Osteocyte (in vitro differentiated cells): ENCODE results near the gene USP5. TPM values are rescaled to one million over a fixed set of nuclear protein-coding genes. Genes with fewer than 3 reads are reported as not detected.

Experiments
- DNase-seq: peaks from one replicate; pipeline ENCODE4 v3.0.0; 2021; ENCODE audit warnings: mixed read lengths; ENCODE audit not compliant: unreplicated experiment; ENCODE audit errors: extremely low spot score
- H3K27ac Mint-ChIP-seq: one replicate; pipeline ENCODE4 v1.8.0; 2021; ENCODE audit warnings: mild to moderate bottlenecking, mixed read lengths; ENCODE audit not compliant: unreplicated experiment
- H3K27me3 Mint-ChIP-seq: one replicate; pipeline ENCODE4 v1.8.0; 2021; ENCODE audit warnings: mixed read lengths; ENCODE audit not compliant: unreplicated experiment
- H3K36me3 Mint-ChIP-seq: one replicate; pipeline ENCODE4 v1.8.0; 2021; ENCODE audit warnings: mixed read lengths; ENCODE audit not compliant: unreplicated experiment
- H3K4me1 Mint-ChIP-seq: one replicate; pipeline ENCODE4 v1.8.0; 2021; ENCODE audit warnings: mixed read lengths; ENCODE audit not compliant: unreplicated experiment
- H3K4me3 Mint-ChIP-seq: one replicate; pipeline ENCODE4 v1.8.0; 2021; ENCODE audit warnings: mild to moderate bottlenecking, moderate library complexity, mixed read lengths; ENCODE audit not compliant: unreplicated experiment
- H3K9me3 Mint-ChIP-seq: one replicate; pipeline ENCODE4 v1.8.0; 2021; ENCODE audit warnings: mixed read lengths; ENCODE audit not compliant: unreplicated experiment
- CTCF ChIP-seq: fragments of 200-600 bp; sonication (generic); IDR thresholded peaks from 2 replicates; pipeline ENCODE4 v1.5.0; 2021; ENCODE audit warnings: antibody characterized with exemption, mild to moderate bottlenecking, moderate library complexity
- total RNA-seq: library from RNA; stranded (reverse); gene quantifications from 2 replicates; pipeline ENCODE4 v1.2.1, GENCODE V29; 2021

The USP5 gene
- total RNA-seq, 1 donor from 2014 or later = 114 TPM

GRCh38 chr12:6851153-6851920 lies 613 bp upstream of the USP5 start, which contains the start of gene CDCA3:
TSS of gene CDCA3 (minus strand) at chr12:6851286. CDS start at chr12:6850952, 334 bp downstream.
- H3K36me3 Mint-ChIP-seq = peaks cover 17% of the 10 kb centered on the region
- no peaks in the 10 kb centered on the region for H3K27me3 Mint-ChIP-seq
- no peaks in the 10 kb centered on the region for H3K9me3 Mint-ChIP-seq
- H3K27ac Mint-ChIP-seq = peak within 1 kb of the TSS; percentile 99
- TF ChIP-seq CTCF = no peak
- peak within 1 kb of the TSS; percentile 97 for H3K4me3 Mint-ChIP-seq
- peak; percentile 96 for DNase-seq
- H3K4me1 Mint-ChIP-seq = peaks cover 34% of the 10 kb centered on the region

GRCh38 chr12:6852651-6853354 lies 853 bp downstream of the USP5 start:
- Mint-ChIP-seq H3K36me3 (peaks cover 14% of the 10 kb centered on the region), H3K27ac (peak overlapping the region; percentile 99), H3K4me3 (peak overlapping the region; percentile 97), H3K27me3 (no peaks in the 10 kb centered on the region), H3K4me1 (peaks cover 34% of the 10 kb centered on the region), H3K9me3 (no peaks in the 10 kb centered on the region)
- no peak for DNase-seq
- no peak for TF ChIP-seq CTCF

- DNase-seq = no peak
- Mint-ChIP-seq H3K4me1 (peaks cover 34% of the 10 kb centered on the region), H3K36me3 (peaks cover 20% of the 10 kb centered on the region), H3K4me3 (peak overlapping the region; percentile 97), H3K27ac (peak overlapping the region; percentile 99), H3K9me3 (no peaks in the 10 kb centered on the region), H3K27me3 (no peaks in the 10 kb centered on the region)
- TF ChIP-seq CTCF = no peak
Measured at GRCh38 chr12:6853626-6854025, 1.7 kb downstream of the USP5 start.

GRCh38 chr12:6854036-6854435 lies 2.1 kb downstream of the USP5 start:
- Mint-ChIP-seq H3K4me1 (peaks cover 34% of the 10 kb centered on the region), H3K27me3 (no peaks in the 10 kb centered on the region), H3K9me3 (no peaks in the 10 kb centered on the region), H3K4me3 (peak overlapping the region; percentile 97), H3K27ac (peak overlapping the region; percentile 99), H3K36me3 (peaks cover 20% of the 10 kb centered on the region)
- no peak for TF ChIP-seq CTCF
- no peak for DNase-seq

- Mint-ChIP-seq H3K27ac (no peak overlapping the region), H3K9me3 (no peaks in the 10 kb centered on the region), H3K4me1 (peaks cover 26% of the 10 kb centered on the region), H3K4me3 (no peak overlapping the region), H3K27me3 (no peaks in the 10 kb centered on the region), H3K36me3 (peaks cover 24% of the 10 kb centered on the region)
- no peak for DNase-seq
- TF ChIP-seq CTCF = no peak
Measured at GRCh38 chr12:6855322-6855721, 3.4 kb downstream of the USP5 start.
